Stimulated activated CD4-positive, alpha-beta T cell treated with anti-CD3 and anti-CD28 coated beads, Interleukin-15, amount 100 ng/mL, for 1 hour (primary cell): ENCODE results near the gene PCSK6.
"Not testable (repeated sequence)": the region's sequence is repeated elsewhere in the genome, so short reads cannot be mapped to it uniquely, and the experiment has no call there.

ENCODE experiments used
- DNase-seq, 2 donors: peaks; one replicate each; pipeline ENCODE4 v3.0.0-alpha.2; 2020; ENCODE audit warnings: low read depth in 1 of 2, low spot score in 1 of 2

Gene PCSK6

GRCh38 chr15:101313041-101313761, 176.3 kb downstream of the PCSK6 start:
- no peak for DNase-seq

GRCh38 chr15:101310508-101310907, 179.0 kb downstream of the PCSK6 start:
- DNase-seq, result no peak

- no peak for DNase-seq
Measured at GRCh38 chr15:101310161-101310480, 179.4 kb downstream of the PCSK6 start.

- DNase-seq, result no peak
Measured at GRCh38 chr15:101309436-101310160, 179.9 kb downstream of the PCSK6 start.

GRCh38 chr15:101308604-101309435, 180.7 kb downstream of the PCSK6 start:
- DNase-seq, result no peak

- no peak for DNase-seq
Measured at GRCh38 chr15:101307897-101308603, 181.5 kb downstream of the PCSK6 start.

- DNase-seq, result no peak
Measured at GRCh38 chr15:101307048-101307896, 182.2 kb downstream of the PCSK6 start.

- no peak for DNase-seq
Measured at GRCh38 chr15:101306341-101307047, 183.0 kb downstream of the PCSK6 start.

- no peak for DNase-seq
Measured at GRCh38 chr15:101305820-101306255, 183.7 kb downstream of the PCSK6 start.

GRCh38 chr15:101303408-101303807, 186.1 kb downstream of the PCSK6 start:
- no peak for DNase-seq

GRCh38 chr15:101296418-101297405, 192.8 kb downstream of the PCSK6 start:
- no peak for DNase-seq

GRCh38 chr15:101295607-101296161, 193.8 kb downstream of the PCSK6 start:
- peak in 1 of 2 donors; percentile 14 for DNase-seq

GRCh38 chr15:101294731-101295606, 194.5 kb downstream of the PCSK6 start, which contains the start of gene SNRPA1:
Gene SNRPA1, minus strand, starts transcription at chr15:101295248. Its CDS starts 70 bp downstream, at chr15:101295178.
- peak; percentile 93 to 98 for DNase-seq

- DNase-seq, result no peak
Measured at GRCh38 chr15:101293122-101293521, 196.4 kb downstream of the PCSK6 start.

- DNase-seq, result no peak
Measured at GRCh38 chr15:101288905-101289513, 200.5 kb downstream of the PCSK6 start.

GRCh38 chr15:101287342-101287741, 202.2 kb downstream of the PCSK6 start:
- not testable (repeated sequence) for DNase-seq
